Esophagus squamous epithelium (tissue), 4 donors: ENCODE results near the gene SRD5A2.

ENCODE experiments used
- CTCF ChIP-seq, 6 experiments: fragments of 450-650 bp in 4 of 6; fragments of 200-600 bp in 2 of 6; sonication (generic) in 2 of 6; IDR thresholded peaks; one replicate each; pipeline ENCODE4 v1.5.1; 2016 to 2019; ENCODE audit warnings: antibody characterized with exemption in 6 of 6, mild to moderate bottlenecking in 4 of 6, moderate library complexity in 4 of 6
- POLR2A ChIP-seq, 4 donors: fragments of 450-650 bp; IDR thresholded peaks; one replicate each; pipeline ENCODE4 v1.6.1; 2017; ENCODE audit warnings: antibody characterized with exemption in 4 of 4, mild to moderate bottlenecking in 4 of 4, moderate library complexity in 3 of 4

- TF ChIP-seq CTCF (IDR thresholded peaks at IDR 0.05) (no peak), POLR2A (IDR thresholded peaks at IDR 0.05) (no peak)
These were observed 18.0 kb upstream of the SRD5A2 start for GRCh38 chr2:31598694-31599093.
